NCI-H187 treated with DMSO at 0.1 percent for 48 hours (cell line): ENCODE data around the gene SPATA17.

ENCODE experiments used
- DNase-seq: peaks from one replicate; lab custom pipeline; 2025; lab: John Stamatoyannopoulos, UW

Gene SPATA17

GRCh38 chr1:217847643-217848042 lies 216.5 kb downstream of the SPATA17 start:
- no peak for DNase-seq

DNA sequence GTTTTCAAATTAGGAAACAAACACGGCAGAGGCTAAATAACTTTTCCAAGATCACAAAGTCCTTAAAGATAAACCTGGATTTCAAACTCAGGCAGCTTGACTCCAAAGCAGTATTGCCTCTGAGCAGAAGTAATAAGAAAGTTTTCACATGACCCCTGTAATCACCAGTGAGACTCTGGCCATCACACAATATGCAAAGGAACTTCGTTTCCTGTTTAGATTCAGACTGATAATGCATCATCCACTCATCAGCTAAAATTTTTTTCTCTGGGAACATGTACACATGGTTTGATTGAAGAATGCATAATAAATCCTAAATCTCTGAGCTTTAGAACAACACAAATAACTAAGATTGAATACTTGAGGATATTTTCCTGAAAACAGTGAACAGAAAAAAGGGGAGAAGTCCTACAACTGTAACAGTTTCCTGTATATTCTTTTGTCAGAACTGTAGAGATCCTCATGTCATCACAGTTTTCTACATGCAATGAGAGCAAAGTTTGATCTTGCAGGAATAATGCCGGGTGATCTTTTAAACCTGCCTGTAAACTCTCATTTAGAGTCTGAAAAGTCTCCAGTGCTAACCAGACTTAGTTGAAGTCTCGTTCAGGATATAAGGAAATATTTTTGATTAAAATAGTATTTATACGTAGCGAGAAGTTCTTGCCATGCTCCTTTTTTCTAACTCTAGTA lies 225.3 kb downstream of the SPATA17 start:
- no peak for DNase-seq

DNA sequence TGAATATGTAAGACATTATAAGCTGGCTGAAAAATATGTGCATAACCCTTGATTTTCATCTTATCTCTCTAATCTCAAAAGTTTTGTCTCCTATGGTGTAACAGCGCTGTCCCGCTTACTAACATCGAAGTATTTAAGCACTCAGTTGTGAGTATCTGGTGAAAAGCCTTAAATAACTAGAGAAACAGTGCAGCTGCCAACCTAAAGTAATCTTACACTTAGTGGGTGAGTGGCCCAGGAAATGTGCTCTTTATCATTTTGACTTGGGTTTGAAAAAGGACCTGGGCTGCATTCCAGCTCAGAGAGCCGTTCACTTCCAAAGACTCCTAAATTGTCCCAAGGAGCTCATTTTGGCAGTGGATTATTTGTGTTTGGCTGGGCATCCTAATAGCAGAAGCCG lies 225.9 kb downstream of the SPATA17 start:
- no peak for DNase-seq

- no peak for DNase-seq
These were observed 230.5 kb downstream of the SPATA17 start for GRCh38 chr1:217861658-217862057.

DNA sequence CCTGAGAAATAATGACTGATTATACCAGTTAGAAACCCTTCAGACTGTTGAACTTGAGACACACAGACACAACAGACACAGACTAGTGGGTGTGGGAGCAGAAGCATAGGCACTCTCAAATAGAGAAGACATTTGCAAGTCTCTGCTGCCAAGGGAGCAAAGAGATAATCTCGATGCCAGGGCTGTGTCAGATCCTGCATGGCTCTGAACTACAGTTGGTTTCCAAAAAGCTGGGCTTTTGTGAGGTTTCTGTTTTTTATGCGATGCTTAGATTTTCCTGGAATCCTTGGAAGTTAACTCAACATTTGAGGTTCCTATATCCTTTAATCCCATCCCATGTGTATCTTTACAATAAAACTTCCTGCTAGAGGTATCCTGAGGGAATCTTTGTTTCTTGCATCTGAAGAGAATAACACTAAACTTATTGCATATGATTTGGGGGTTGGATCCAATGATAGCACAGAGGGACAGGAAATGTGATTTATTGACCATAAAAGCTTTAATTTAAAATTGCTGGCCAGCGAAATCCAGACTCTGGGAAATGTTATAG lies 236.4 kb downstream of the SPATA17 start:
- no peak for DNase-seq

- DNase-seq, result no peak
These were observed 240.8 kb downstream of the SPATA17 start for GRCh38 chr1:217871955-217872354.

GRCh38 chr1:217875229-217875628 lies 244.1 kb downstream of the SPATA17 start:
- no peak for DNase-seq

DNA sequence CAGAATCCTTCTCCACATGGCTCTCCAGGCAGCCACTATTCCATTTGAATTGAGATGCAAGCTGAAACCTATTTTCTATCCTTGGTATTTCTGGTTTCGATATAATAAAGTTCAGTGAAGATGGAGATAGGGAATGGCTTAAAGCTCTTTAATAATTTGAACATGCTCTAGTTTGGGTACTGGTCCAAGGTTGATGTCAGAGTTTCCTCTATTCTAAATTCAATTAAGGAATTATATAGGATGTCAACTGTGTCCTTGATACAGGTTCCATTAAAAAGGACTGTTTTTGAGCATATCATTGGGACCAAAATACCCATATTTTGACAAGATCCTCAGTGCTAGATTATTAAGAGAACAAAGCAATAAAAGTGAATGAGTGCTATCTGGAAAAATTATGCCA lies 245.3 kb downstream of the SPATA17 start:
- DNase-seq, result no peak

DNA sequence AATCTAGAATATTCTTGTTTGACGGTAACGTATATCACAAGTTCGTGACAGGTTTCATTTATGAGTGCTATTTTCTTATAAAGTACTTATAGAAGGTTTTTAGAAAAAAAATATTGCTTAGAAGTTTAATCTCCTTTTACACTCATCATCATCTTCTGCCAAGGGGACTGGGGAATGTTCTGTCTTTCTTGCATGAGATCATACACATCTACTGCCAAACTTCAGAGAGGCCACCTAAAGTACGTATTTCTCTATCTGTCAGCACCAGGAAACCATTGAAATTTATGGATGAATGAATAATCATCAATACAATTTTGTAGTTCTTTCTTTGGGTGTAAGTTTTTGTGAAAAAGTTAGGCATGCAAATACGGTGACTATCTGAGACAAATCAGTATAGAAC lies 245.8 kb downstream of the SPATA17 start:
- no peak for DNase-seq

GRCh38 chr1:217881131-217881543 lies 250.0 kb downstream of the SPATA17 start:
- DNase-seq, result no peak

DNA sequence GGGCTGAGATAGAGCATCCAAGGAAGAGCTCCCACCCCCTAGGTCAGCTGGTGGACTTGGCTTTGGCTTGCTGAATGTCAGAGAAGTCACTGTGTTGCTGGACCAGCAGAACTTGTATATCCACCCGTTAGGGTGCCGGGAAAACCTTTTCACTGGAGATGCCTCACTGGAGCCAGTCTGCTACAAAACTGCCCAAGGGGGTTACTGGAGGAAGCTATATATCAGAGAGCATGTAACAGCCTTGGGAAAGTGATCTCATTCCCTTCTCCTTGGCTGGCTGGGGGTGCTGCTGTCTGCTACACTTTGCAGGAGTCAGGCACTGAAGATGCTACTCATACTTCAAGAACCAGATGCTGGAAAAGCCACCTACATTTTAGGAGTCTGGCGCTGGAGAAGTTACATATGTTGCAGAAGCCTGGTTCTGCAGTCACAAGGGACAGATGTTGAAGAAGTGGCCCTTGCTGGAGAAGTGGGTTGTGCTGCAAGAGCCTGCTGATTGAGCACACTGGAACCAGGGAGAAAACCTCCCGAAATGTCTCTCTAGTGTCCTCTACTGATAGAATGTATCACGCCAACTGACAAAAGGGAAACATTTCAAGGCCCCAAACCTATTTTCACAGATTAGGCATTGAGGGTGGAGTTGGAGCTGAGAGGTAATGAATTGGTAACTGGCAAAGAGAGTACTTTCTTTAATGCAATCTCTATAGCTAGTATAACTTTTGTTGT lies 250.6 kb downstream of the SPATA17 start:
- no peak for DNase-seq

DNA sequence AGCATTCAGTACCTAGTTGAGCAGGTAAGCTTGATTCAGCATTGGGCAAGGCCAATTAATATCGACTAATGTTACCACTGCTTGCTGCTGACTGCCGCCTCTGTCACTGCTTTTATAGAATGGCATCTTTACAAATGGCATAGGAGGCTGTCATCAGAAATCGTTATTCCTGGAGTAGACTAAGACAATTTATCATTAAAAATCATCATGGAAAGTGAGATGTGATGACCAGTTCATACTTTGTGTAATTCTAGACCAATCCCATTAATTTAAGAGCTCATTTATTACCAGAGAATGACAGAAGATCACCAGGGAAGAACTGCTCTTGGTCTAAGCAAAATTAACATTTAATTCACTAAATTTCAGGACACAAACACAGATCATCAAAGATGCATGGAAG lies 254.0 kb downstream of the SPATA17 start:
- DNase-seq, result no peak

- DNase-seq, result no peak
These were observed 257.2 kb downstream of the SPATA17 start for GRCh38 chr1:217888328-217888727.

DNA sequence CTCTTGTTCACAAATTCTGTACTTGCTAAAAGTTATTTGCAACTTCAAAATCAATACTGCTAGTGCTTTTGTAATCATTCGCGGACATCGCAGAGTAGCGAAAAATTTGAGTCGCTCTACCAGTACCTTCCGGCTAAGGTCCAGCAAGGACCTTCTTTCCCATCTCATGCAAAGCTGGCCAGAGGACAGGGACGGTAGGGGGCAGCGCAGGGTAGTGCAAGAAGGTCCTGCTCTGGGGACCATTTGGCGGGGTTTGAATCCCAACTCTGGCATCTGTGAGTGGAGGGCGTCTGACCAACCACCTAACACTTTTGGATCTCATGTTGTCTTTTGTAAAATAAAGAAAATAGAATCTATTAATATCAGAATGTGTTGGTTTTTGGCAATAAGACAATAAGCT lies 258.3 kb downstream of the SPATA17 start:
- DNase-seq, result no peak

DNA sequence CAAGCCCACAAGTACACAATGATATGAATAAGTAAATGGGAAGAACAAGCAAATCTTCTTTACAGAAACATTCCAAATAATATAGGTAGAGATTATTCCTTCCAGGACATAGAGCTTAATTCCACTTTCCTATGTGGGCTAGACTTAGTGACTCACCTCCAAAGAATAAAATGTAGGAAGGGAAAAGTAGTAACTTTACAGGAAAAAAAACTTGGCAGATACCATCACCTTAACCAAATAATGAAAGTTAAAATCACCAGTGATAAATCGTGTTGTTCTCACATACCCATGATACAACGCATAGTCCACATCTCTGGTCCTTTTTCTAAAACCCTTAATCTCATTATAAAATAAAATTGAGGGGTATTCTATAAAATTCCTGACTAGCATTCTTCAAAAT lies 260.8 kb downstream of the SPATA17 start:
- DNase-seq, result no peak

DNA sequence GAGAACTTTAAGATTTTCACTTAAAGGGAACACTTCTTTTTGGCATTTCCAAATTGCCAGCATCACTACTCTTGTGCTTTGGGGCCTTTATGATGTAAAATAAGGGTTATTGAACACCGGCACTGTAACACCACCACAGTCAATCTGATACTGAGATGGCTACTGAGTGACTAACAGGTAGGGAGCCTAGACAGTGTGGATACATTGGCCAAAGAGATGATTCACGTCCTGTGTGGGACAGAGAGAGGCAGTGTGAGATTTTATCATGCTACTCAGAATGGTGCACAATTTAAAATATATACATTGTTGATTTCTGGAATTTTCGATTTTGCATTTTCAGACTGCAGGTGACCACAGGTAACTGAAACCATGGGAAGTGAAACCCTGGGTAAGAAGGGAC lies 261.6 kb downstream of the SPATA17 start:
- no peak for DNase-seq

DNA sequence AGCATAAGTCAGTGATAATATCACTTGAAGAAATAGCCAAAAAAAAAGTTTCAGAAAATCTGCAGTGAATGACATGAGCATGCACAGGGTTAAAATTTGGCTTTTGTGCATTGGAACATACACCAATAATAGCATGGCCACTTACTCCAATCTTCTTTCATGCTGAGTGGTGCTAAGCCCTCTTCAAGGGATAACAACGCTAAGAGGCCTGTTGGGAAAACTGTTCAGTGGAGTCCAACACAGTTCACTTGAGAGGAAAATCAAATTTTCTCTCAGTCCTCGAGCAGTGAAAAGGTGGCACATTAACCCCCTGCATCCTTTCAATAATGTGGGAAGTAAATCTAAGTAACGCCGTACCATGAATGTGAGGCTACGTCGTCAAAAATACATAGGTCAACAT lies 264.7 kb downstream of the SPATA17 start:
- no peak for DNase-seq

- no peak for DNase-seq
These were observed 265.3 kb downstream of the SPATA17 start for GRCh38 chr1:217896490-217896889.

- no peak for DNase-seq
These were observed 266.0 kb downstream of the SPATA17 start for GRCh38 chr1:217897100-217897499.

- DNase-seq, result no peak
These were observed 268.5 kb downstream of the SPATA17 start for GRCh38 chr1:217899614-217900013.

DNA sequence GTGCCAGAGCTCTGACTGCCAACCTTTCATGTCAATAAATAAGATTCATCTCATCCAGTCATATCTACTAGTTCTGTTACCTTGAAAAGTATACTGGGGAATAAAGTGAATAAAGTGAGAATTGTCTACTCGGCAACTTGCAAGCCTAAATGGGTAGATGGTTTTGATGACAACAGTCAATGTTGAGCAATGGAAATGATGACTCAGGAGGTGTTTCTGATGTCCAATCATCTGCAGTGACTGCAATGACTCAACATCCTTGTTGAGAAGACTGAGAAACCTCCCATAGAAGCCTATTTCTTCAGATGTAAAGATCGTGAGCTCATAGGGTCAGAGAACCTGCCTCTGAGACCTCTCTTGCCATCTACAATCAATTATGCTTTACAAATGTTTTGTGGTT lies 276.4 kb downstream of the SPATA17 start:
- no peak for DNase-seq

GRCh38 chr1:217910203-217910602 lies 279.1 kb downstream of the SPATA17 start:
- no peak for DNase-seq

- DNase-seq, result no peak
These were observed 279.7 kb downstream of the SPATA17 start for GRCh38 chr1:217910791-217911320.
